Measurements from ENCODE around the gene CACNG4. TPM values are rescaled to one million over a fixed set of nuclear protein-coding genes. Genes with fewer than 3 reads are reported as not detected.

CACNG4 gene
- total and polyA plus RNA-seq, 2 of the 4 experiments (the other 2 are of a cell fraction): under 0.01 to 0.53 TPM

DNA sequence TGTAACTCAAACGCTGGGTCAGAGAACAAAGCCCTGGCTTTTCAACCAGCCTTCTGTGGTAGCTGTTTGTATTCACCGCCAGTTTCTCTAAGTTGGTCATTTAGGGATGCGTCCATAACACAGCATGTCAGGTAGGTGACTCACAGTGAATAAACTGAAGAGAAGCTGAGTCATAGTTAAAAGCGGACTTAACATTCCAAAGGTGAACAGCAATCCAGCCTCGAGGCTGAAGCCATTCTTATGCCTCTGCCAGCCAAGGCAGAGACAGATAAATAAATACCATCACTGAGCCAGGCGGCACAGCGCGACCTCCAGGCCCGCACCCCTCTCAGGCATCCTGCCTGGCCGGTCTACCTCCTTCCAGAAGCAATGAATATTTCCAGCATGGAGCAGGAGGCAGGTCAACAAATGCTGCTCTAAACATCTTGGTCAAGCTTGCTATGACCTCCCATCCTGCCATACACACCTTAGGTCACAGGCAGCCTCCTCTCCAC lies 12.4 kb upstream of the CACNG4 start:
- no TSS peak for BruUV-seq (replicated peaks)
- Histone ChIP-seq H4K20me1 (ENCODE audit: insufficient read depth, low read length) (no peaks in the 10 kb centered on the region), H4K8ac (ENCODE audit: low read depth in 2 of 2, low read length in 2 of 2) (peak overlapping the region; percentile 28 to 71; a peak in 3 of 4 replicates), H3K4me1 (ENCODE audit: control insufficient read depth, insufficient read depth, low read length) (peaks cover 18% of the 10 kb centered on the region), H3K79me1 (ENCODE audit: low read depth in 1 of 2, low read length in 2 of 2) (no peaks in the 10 kb centered on the region), H3K56ac (ENCODE audit: extremely low read depth, insufficient read depth, low read length) (peak overlapping the region; percentile 96), H2AK9ac (replicated peaks; ENCODE audit: low read depth, low read length, poor library complexity) (peak overlapping the region; percentile 98), H2BK5ac (ENCODE audit: low read depth, low read length, poor library complexity, severe bottlenecking) (peak overlapping the region; percentile 89), H2AFZ (replicated peaks; ENCODE audit: low read length, poor library complexity) (peak overlapping the region; percentile 82), H3K4me3 (ENCODE audit: insufficient read depth, low read depth, low read length) (no peak overlapping the region), H3K4me2 (ENCODE audit: low read depth, low read length) (peak overlapping the region; percentile 4; the same call in 1 of the 2 replicates), H3K27ac (ENCODE audit: insufficient read depth, low read length) (peak overlapping the region; percentile 71), H3K9me3 (ENCODE audit: control insufficient read depth, insufficient read depth, low read length) (no peaks in the 10 kb centered on the region), H3K14ac (replicated peaks; ENCODE audit: low read depth, low read length) (peak overlapping the region; percentile 91), H2BK120ac (ENCODE audit: low read depth, low read length) (peak overlapping the region; percentile 98), H3K9me1 (ENCODE audit: insufficient read depth, low read length) (peaks cover 27% of the 10 kb centered on the region), H2BK15ac (ENCODE audit: low read depth, low read length) (peak overlapping the region; percentile 96; the same call in 2 of the 3 replicates), H2BK20ac (ENCODE audit: low read depth, low read length) (peak overlapping the region; percentile 96), H3K9ac (ENCODE audit: low read depth, low read length) (peak overlapping the region; percentile 3; the same call in 1 of the 2 replicates), H4K5ac (ENCODE audit: low read depth, low read length) (peak overlapping the region; percentile 8), H3K27me3 (ENCODE audit: control insufficient read depth, insufficient read depth, low read length) (no peaks in the 10 kb centered on the region), H3K18ac (ENCODE audit: low read depth, low read length) (peak overlapping the region; percentile 4), H2AK5ac (ENCODE audit: low read depth, low read length) (peak overlapping the region; percentile 92), H3K36me3 (ENCODE audit: control insufficient read depth, insufficient read depth, low read length) (no peaks in the 10 kb centered on the region), H3K23ac (ENCODE audit: low read depth, low read length) (peak overlapping the region; percentile 88), H3K4ac (ENCODE audit: low read depth, low read length) (peak overlapping the region; percentile 97), H4K91ac (ENCODE audit: insufficient read depth, low read depth, low read length) (peak overlapping the region; percentile 91)
- dilution Hi-C loops (cut with HindIII; ENCODE audit: low sequenced_read_pairs, unreplicated experiment) (no loop called here), in situ Hi-C loops (cut with MboI; ENCODE audit: low sequenced_read_pairs) (no loop called here), intact Hi-C loops (cut with micrococcal nuclease) (no loop called here)
- ATAC-seq (ENCODE audit: low read depth) (peak; percentile 94), DNase-seq (peak; percentile 97)
- ChIA-PET CTCF (interaction anchor here (0.7 kb wide), 1 partner anchor 47 kb away, joined by 3 read pairs; no protein-coding TSS in a partner anchor), POLR2A (ENCODE audit: unreplicated experiment) (interaction anchor here (0.5 kb wide), 1 partner anchor 126 kb away, joined by 4 read pairs; no protein-coding TSS in a partner anchor)
- 0% methylated on average over 1 of the region's 10 CpGs; no CpG with 5 or more reads in 1 of the 2 experiments for WGBS, 2 experiments (ENCODE audit: extremely low coverage in 2 of 2, insufficient read length in 1 of 2)
- TF ChIP-seq, protein P1, sequence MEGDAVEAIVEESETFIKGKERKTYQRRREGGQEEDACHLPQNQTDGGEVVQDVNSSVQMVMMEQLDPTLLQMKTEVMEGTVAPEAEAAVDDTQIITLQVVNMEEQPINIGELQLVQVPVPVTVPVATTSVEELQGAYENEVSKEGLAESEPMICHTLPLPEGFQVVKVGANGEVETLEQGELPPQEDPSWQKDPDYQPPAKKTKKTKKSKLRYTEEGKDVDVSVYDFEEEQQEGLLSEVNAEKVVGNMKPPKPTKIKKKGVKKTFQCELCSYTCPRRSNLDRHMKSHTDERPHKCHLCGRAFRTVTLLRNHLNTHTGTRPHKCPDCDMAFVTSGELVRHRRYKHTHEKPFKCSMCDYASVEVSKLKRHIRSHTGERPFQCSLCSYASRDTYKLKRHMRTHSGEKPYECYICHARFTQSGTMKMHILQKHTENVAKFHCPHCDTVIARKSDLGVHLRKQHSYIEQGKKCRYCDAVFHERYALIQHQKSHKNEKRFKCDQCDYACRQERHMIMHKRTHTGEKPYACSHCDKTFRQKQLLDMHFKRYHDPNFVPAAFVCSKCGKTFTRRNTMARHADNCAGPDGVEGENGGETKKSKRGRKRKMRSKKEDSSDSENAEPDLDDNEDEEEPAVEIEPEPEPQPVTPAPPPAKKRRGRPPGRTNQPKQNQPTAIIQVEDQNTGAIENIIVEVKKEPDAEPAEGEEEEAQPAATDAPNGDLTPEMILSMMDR (conservative IDR thresholded peaks at IDR 0.05; ENCODE audit: low read depth, low read length): no peak
- TF ChIP-seq, protein P2, sequence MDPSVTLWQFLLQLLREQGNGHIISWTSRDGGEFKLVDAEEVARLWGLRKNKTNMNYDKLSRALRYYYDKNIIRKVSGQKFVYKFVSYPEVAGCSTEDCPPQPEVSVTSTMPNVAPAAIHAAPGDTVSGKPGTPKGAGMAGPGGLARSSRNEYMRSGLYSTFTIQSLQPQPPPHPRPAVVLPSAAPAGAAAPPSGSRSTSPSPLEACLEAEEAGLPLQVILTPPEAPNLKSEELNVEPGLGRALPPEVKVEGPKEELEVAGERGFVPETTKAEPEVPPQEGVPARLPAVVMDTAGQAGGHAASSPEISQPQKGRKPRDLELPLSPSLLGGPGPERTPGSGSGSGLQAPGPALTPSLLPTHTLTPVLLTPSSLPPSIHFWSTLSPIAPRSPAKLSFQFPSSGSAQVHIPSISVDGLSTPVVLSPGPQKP (IDR thresholded peaks at IDR 0.05; ENCODE audit: borderline replicate concordance, low read depth, low read length): no peak
- TF ChIP-seq MXI1 (IDR thresholded peaks at IDR 0.05; ENCODE audit: borderline replicate concordance, low read depth, low read length): 0 out of 2 replicates have a peak, but pooled peaks have one; percentile 34
- TF ChIP-seq FOS (IDR thresholded peaks at IDR 0.05; ENCODE audit: low read depth, low read length): peak; percentile 99
- peak; percentile 71 for TF ChIP-seq RCOR1 (IDR thresholded peaks at IDR 0.05; ENCODE audit: insufficient replicate concordance, low read length)
- no peak for TF ChIP-seq SMC3 (IDR thresholded peaks at IDR 0.05; ENCODE audit: low read depth, low read length)
- TF ChIP-seq MAZ (IDR thresholded peaks at IDR 0.05; ENCODE audit: borderline replicate concordance, low read depth, low read length): no peak
- no peak for TF ChIP-seq RFX5 (IDR thresholded peaks at IDR 0.05; ENCODE audit: low read depth, low read length)
- TF ChIP-seq CHD1 (IDR thresholded peaks at IDR 0.05; ENCODE audit: low read depth, low read length): no peak
- TF ChIP-seq USF2 (IDR thresholded peaks at IDR 0.05; ENCODE audit: low read depth, low read length): no peak
- no peak for TF ChIP-seq POLR2A (IDR thresholded peaks at IDR 0.05; ENCODE audit: low read depth, low read length)
- TF ChIP-seq BHLHE40 (IDR thresholded peaks at IDR 0.05; ENCODE audit: low read depth, low read length): peak; percentile 59; the same call in 1 of the 2 replicates
- peak; percentile 53; the same call in 1 of the 2 replicates for TF ChIP-seq CEBPB (IDR thresholded peaks at IDR 0.05; ENCODE audit: low read depth, low read length)
- TF ChIP-seq RAD21 (IDR thresholded peaks at IDR 0.05; ENCODE audit: low read length): no peak
- peak; percentile 43 for TF ChIP-seq MAFK (IDR thresholded peaks at IDR 0.05; ENCODE audit: low read depth, low read length)

Data from IMR-90 (cell line).